ENCODE results near the gene CCR5AS.

The CCR5AS gene

GRCh38 chr3:46314517-46314916 lies 92.3 kb downstream of the CCR5AS start:
- no peak for DNase-seq (ENCODE audit: low read depth in 2 of 2)

Data from stimulated activated CD8-positive, alpha-beta memory T cell treated with anti-CD3 and anti-CD28 coated beads, Interleukin-7, amount 100 ng/mL, for 1 hour (primary cell).